GM19035 (cell line): ENCODE results near the gene EMC1.
"Not testable (repeated sequence)": the region's sequence is repeated elsewhere in the genome, so short reads cannot be mapped to it uniquely, and the experiment has no call there.

Source experiments
- ATAC-seq: cut with Tn5 transposase; IDR thresholded peaks from one replicate; pipeline ENCODE4 v1.9.1; 2021; ENCODE audit not compliant: unreplicated experiment

Gene EMC1

GRCh38 chr1:19193004-19193403 is 58.3 kb downstream of the EMC1 start:
- no peak for ATAC-seq

DNA sequence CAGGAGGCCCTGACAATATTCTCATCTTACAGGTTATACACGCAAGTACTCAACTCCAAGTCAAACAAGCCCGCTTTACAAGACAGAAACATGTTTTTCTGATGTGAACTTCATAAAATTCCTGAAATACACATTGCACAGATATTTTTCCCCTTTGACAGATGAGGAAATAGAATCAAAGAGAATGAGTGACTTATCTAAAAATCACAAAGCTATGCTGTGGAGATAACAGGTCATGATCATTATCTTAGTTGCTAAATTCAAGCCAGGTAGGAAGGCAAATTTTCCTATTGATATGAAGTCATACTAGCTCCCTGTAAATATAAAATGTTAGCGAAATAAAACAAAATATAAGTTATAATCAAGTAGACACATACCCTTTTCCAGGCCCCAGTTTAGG is 59.5 kb downstream of the EMC1 start:
- ATAC-seq: no peak

DNA sequence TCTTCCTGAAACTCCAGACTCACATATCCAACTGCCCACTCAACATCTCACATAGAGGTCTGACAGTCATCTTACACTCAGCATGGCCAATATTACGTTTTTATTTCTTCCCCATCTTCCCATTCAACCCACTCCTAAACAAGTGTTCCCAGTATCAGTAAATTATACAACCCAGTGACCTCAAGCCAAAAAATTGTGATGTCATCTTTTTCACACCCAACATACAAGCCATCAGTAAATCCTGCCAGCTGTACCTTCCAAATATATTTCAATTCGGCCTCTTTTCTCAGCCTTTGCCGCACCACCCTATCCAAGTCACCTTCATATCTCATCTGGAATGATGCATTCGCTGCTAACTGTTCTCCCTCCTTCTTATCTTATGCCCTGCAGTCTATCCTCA is 60.9 kb downstream of the EMC1 start:
- ATAC-seq: no peak

DNA sequence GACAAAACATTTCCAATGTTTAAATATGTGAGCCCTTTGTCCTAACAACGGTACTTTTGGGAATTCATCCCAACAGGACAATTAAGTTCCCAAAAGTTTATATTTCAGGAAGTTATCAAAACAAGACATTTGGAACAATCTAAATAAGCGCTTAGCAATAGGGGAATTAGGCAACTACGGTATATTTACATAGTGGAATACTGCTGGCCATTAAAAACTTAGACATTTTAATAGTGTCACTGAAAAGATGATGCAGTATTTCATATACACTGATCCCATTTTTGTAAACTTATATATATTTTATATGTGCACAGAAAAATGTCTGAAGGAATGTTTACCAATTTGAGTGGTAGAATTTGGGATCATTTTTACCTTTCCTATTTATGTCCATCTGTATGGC is 62.1 kb downstream of the EMC1 start:
- ATAC-seq: no peak

- no peak for ATAC-seq
Observed at GRCh38 chr1:19187852-19188251, 63.5 kb downstream of the EMC1 start.

DNA sequence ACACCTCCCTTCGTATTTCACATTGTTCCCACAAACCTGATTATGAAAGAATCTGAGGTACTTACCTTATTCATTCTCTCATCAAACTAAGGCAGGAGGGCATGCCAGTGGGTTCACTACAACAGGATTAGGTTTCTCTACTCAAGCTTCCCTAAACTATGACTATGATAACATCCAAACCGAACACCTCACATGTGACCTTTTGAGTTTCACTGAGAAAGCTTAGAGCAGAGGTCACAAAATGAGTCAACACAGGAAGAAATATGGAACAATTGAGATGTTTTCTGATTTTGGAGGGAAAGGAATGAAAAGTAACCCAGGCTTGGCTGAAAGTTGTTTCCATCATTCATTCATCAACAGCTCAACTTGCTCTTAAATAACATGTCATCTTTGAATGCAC is 65.3 kb downstream of the EMC1 start:
- ATAC-seq: no peak

- no peak for ATAC-seq
Observed at GRCh38 chr1:19182223-19182622, 69.1 kb downstream of the EMC1 start.

GRCh38 chr1:19180265-19180657 is 71.1 kb downstream of the EMC1 start:
- ATAC-seq: not testable (repeated sequence)

DNA sequence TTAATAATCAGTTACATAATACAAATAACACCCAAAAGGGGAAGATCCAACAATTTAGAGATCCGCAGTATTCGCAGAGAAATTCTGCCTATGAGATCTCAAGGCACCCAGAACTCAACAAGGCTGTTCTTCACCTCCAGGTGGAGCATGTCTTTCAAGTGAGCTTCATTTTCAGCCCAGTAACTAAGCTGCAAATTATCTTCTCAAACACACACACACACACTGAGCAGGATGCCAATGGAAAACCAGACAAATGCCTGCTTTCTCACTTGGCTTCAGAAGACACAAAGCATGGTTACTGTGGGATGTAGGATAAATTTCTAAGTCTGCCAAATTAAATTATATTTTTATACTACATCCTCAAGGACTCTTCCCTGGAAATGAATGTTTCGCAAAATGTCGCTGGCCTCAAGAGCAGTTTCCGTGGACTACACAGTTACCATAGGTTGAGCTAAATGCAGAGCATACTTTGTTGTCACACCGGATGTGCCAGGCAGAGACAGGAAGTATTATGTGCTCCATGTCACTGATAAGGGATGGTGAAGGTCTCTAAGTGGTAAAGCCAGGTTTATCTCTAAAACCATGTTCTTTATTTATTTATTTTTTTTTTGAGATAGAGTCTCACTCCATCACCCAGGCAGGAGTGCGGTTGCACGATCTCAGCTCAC is 71.6 kb downstream of the EMC1 start:
- ATAC-seq: no peak

DNA sequence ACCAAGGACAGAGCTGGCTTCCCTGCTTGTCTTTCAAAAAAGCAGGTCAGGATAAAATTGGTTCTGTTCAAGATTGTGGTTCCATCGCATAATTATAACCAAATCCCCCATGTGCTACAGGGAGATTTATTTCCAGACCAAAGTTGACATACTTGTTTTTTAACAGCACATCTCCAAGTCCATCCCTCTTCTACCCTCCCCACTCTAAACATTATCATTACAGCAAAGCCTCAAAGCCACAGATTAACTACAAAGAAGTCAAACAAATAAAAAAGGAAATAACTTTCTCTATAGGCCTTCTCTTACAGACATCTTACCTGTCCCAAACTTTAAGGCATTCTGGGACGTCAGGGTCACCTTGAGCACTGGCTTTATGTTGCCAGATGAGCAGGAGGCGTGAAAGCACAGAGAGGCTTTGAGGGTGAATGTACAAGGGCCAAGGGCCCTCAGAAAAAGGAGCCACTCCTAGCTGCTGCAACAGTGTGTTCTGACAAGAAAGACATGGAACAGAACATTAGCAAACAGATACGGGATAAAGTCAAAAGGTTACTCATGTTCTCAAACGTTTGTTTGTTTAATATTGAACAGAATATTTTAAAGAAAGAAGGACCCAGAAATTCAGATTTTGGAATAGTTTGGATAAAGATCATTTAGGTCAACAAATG is 72.5 kb downstream of the EMC1 start:
- ATAC-seq: no peak

GRCh38 chr1:19177811-19178210 is 73.5 kb downstream of the EMC1 start:
- ATAC-seq: no peak

- ATAC-seq: peak; percentile 55
Observed at GRCh38 chr1:19169642-19170041, 81.7 kb downstream of the EMC1 start.

- ATAC-seq: no peak
Observed at GRCh38 chr1:19167140-19167539, 84.2 kb downstream of the EMC1 start.

DNA sequence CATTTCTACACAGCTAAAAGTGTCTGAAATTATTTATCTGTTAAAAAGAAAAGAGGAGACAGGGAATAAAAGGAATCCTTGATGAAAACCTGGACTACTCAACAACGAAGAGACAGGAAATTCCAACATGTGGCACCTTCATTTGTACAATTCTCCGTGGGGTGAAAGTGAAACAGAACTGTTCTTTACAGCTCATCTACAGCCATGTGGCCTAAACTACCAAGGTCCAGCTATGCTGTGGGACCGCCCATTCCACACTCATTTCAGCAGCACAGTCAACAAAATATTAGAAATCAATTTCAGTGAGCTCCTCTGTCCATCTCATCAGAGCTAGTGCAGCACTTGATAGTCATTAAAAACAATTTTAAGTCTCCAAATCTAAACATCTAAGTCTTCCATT is 85.3 kb downstream of the EMC1 start:
- no peak for ATAC-seq
